ENCODE results near the gene ABHD5.

ABHD5 gene

GRCh38 chr3:43726521-43726920, 35.8 kb downstream of the ABHD5 start:
- no peak for DNase-seq

GRCh38 chr3:43727930-43728329, 37.2 kb downstream of the ABHD5 start:
- no peak for DNase-seq

DNA sequence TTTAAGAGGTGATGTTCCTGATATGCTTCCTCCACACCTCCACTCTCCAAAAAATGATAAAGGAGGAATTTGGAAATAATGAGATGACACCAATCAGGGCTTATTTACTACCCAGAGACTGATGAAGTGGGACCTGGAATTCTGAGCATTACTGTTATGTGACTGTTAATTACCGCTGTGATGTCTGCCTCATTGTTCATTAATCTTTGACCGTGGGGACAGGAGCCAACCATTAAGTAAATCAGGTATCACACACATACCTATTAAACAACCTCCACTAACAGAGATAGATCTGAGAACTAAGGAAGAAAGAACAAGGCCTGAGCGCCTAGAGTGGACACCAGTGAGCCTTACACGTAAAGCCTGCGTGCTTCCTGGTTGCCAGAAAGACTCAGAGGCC, 37.7 kb downstream of the ABHD5 start:
- DNase-seq: no peak

- DNase-seq: no peak
Observed at GRCh38 chr3:43728947-43729346, 38.2 kb downstream of the ABHD5 start.

DNA sequence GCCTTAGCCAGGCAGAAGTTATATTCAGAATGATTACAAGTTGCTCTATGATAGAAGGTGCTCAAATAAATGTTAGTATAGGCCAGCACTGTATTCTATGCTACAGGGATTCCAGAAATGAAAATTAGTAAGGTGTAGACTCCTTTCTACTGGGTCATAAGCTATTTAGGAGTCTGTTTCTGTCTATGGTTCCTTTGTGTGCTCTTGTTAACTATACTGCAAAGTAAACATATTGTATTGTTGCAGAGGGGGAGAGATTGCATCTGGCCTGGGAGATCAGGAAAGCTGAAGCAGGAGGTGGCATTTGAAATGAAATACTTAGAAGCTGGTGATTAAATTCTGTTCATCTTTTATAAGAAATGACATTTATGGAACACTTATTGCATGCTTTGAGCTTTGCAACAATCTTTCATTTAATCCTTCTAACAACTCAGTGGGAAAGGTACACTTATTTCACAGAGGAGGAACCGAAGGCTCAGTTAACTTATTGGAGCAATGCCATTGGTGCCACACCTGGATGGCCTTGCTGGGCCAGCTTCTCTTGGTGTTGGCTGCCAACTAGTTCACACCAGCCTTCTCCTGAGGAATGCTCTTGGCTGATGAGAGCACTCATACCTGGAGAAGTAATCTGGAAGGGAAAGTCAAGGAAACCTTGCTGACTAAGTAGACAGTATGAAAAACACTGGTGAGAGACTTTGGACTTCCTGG, 39.1 kb downstream of the ABHD5 start:
- no peak for DNase-seq

- no peak for DNase-seq
Observed at GRCh38 chr3:43732747-43733425, 42.1 kb downstream of the ABHD5 start.

- DNase-seq: no peak
Observed at GRCh38 chr3:43733459-43734384, 43.0 kb downstream of the ABHD5 start.

DNA sequence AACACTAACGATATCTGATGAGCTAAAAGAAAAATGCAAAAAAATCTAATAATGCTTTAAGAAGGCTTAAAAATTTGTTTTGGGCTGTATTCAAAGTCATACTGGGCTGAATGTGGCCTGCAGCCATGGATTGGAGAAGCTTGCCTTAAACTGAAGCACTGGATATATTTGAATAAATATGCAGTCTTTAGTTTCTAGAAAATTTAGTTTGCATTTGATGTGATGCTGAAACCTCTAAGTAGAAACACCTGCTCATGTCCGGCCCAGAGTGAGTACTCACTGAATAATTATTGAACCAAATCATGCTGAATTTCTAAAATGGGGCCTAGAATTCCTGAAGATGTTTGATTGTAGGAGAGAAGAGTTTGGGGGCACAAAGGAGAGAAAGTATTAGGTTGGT, 43.9 kb downstream of the ABHD5 start:
- DNase-seq: no peak

DNA sequence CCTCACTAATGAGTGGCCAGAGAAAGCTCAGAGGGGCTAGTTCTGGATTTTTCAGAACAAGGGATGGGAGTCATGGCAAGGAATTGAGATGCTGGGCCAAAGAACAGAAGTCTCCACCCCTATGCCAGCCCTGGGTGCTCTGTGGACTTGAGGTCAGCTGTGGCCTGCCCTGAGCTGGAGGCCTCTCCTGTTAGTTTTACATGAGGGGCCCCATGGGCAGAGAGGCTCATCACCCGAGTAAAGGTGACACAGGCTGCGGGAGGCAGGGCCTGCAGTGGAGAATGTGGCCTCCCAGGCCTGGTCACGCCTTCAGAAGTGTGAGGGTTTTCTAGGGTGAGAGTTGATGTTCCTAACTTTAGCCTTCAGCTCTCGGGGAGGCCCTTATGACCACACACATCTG, 44.9 kb downstream of the ABHD5 start:
- DNase-seq: no peak

GRCh38 chr3:43736558-43737440, 46.1 kb downstream of the ABHD5 start:
- DNase-seq: no peak

- DNase-seq: no peak
Observed at GRCh38 chr3:43738305-43738704, 47.6 kb downstream of the ABHD5 start.

- no peak for DNase-seq
Observed at GRCh38 chr3:43742920-43743319, 52.2 kb downstream of the ABHD5 start.

- DNase-seq: no peak
Observed at GRCh38 chr3:43747641-43748040, 56.9 kb downstream of the ABHD5 start.

DNA sequence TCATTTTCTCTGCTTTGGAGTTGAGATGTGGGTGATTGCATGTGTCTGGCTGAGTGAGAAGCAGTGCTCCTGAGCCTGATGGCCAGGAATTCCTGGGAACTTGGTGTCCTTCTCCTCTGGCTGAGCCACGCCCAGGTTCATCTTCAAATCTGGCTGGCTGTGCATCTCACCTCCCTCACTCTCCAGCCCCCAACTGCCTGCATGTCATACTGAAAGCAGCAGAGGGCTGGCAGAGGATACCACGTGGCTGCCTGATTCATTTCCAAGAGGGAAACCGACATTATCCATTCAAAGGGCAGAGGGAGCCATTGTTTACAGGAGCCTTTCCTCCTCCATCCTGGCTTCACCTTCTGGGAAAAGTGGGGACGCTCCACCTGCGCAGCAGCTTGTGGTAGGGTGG, 57.4 kb downstream of the ABHD5 start:
- DNase-seq: no peak

DNA sequence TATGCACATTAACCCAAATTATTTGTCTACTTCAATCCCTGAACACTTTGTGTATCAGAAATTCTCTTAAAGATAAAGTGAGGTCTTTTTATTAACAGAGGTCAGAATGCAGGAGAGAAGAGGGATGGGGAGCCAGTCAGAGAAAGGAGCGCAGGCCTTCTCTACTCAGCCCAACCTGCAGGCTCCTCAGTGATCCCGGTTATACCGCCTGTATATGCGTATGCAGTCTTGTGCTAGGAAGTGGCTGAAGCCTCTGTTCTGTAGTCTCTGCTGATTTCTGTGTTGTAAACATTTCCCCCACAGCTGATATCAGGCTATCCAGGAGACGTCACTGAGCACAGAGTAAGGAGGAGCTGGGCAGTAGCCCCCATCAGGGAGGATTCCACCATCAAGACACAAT, 57.9 kb downstream of the ABHD5 start:
- no peak for DNase-seq

DNA sequence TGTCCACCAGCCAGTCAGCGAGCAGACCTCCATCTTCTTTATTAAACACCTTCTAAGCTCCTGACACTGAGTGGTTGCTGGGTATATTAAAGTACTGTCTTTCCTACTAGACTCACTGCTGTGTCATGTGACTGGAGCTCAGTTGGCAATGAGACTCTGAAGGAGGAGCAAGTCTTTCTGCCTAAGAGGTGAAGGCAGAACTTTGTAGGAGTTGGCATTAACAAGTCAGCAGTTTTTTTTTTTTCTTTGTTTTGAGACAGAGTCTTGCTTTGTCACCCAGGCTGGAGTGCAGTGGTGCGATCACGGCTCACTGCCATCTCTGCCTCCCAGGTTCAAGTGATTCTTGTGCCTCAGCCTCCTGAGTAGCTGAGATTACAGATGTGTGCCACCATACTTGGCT, 62.2 kb downstream of the ABHD5 start:
- DNase-seq: no peak

- no peak for DNase-seq
Observed at GRCh38 chr3:43753741-43754715, 63.3 kb downstream of the ABHD5 start.

DNA sequence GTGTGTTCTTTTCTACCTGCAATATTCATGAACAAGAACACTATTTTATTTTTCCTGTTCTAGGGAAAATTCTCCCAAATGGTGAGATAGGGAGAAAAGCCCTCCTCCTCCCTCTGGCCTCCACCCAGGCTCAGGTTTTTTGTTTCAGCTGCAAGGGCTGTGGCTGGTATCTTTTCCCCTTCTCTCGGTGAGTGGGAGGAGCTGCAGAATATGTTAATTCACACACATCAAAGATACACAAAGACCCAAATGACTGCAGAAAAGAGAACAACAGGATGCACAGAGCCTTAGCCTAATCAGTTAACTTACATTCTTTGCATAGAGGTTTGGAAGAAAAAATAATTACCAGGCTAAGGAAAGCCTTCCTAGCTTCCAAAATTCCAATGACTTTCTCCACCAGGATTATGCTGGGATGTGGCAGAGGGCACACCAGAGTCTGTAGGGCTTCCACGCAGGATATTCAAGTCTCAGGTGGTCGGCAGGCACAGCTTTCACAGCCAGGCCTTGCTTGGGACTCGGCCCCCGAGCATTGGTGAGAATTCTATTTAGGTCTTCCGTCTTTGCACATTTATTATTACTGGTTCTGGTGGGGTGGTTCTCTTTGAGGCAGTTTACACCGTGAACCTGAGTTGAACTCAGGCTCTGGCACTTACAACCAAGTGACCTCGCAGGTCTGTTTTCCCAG, 64.9 kb downstream of the ABHD5 start:
- no peak for DNase-seq

DNA sequence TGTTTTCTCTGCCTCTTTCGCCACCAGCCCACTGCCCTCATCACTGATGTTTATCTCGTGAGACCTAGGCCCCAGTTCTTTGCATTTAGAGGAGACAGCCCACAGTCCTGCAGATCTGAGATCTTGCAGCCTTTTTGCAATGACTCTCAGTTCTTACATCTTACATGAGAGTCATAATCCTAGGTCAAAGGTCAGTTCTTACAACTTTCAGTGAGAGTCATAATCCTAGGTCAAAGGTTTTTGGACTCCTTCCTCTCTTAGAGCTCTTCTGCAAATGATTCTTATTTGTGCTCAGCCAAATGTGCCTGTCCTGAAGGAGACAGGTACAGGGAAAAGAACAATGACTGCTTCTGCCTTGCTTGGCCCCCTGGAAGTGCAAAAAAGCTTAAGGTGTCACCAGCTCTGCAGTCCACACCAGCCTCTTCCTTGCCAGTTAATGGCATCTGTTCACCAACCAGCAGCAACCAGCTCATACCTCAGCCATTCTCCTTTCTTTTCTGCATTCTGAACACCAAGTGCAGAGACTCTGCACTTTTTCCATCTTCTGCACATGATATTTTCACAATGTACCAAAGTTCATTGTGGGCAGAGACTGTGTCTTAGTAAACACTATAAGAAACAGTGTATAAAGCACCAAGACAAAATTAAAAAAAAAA, 67.1 kb downstream of the ABHD5 start:
- no peak for DNase-seq

DNA sequence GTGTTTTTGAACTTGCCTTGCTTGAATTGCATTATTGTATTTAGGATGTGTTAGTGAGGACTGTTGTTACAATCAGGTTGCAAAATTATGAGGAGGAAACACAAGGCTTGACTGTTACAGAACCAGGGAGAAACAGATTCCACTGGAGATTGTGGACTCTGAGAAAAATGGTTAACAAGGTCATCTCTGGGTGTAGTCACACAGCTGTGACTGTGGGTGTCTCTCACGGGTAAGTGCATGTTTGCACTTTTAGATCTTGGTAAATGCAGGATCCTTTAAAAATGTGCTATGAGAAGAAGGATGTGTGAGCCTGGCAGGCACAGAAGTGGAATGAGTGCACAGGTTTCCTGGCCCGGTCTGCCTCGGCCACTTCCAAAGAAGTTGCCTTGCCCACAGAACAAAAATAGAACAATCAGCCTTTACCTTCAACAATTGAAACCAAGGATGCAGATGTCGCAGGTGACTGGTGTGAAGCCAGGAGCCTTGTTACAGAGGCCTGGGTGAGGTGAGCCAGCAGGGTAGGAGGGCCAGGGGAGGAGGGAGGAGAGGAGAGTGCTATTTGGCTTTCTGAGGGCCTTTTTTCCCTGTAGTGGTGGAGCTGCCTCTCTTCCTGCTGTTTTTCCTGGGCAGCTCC, 68.0 kb downstream of the ABHD5 start:
- DNase-seq: no peak

All from NCI-H510A treated with DMSO at 0.1 percent for 48 hours (cell line).